GM12874 (cell line): Measurements from ENCODE around the gene NEXN.
A peak's percentile ranks its signal among the peaks of the same experiment; 100 is the strongest.

Source experiments
- TF ChIP-seq, protein P1 (sequence below): IDR thresholded peaks from 2 replicates; pipeline ENCODE4 v1.5.1; 2011; ENCODE audit warnings: low read depth, mild to moderate bottlenecking, control low read depth, low read length, moderate library complexity; ENCODE audit not compliant: insufficient read depth

The NEXN gene

DNA sequence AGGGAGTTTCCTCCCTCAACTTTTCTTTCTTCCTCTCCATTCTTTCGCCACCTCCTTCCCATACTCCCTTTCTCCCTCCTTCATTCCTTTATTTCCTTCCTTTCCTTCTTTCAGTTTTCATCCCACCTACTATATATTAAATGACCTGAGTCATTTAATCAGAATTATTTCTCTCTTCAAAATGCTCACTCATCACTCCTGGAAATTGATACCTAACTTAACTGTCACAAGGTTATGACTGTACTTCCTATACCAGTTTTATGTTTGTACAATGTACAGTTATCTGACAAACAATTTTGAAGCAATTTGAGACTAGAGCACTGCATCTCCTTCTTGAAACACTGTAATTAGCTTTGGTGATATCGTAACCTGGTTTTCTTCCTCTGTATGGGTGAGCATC, 41.4 kb downstream of the NEXN start:
- TF ChIP-seq, protein P1, sequence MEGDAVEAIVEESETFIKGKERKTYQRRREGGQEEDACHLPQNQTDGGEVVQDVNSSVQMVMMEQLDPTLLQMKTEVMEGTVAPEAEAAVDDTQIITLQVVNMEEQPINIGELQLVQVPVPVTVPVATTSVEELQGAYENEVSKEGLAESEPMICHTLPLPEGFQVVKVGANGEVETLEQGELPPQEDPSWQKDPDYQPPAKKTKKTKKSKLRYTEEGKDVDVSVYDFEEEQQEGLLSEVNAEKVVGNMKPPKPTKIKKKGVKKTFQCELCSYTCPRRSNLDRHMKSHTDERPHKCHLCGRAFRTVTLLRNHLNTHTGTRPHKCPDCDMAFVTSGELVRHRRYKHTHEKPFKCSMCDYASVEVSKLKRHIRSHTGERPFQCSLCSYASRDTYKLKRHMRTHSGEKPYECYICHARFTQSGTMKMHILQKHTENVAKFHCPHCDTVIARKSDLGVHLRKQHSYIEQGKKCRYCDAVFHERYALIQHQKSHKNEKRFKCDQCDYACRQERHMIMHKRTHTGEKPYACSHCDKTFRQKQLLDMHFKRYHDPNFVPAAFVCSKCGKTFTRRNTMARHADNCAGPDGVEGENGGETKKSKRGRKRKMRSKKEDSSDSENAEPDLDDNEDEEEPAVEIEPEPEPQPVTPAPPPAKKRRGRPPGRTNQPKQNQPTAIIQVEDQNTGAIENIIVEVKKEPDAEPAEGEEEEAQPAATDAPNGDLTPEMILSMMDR: no peak

DNA sequence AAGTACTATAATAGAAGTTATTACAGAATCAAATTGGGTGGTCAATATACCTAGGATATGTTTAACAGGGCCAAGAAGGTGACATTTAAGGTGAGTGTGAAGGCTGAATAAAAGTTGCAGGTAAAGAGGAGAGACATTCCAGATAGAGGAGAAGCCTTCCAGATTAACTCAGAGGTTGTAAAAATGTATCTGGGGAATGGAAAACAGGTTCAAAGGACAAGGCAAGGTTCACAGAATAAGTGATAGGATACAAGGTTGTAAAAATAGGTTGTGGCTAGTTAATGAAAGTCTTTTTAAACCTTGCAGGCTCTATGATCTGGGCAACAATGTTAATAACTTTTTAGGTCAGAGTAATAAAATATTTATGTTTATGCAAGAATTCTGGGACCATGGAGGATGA, 50.2 kb downstream of the NEXN start:
- TF ChIP-seq, protein P1: no peak

DNA sequence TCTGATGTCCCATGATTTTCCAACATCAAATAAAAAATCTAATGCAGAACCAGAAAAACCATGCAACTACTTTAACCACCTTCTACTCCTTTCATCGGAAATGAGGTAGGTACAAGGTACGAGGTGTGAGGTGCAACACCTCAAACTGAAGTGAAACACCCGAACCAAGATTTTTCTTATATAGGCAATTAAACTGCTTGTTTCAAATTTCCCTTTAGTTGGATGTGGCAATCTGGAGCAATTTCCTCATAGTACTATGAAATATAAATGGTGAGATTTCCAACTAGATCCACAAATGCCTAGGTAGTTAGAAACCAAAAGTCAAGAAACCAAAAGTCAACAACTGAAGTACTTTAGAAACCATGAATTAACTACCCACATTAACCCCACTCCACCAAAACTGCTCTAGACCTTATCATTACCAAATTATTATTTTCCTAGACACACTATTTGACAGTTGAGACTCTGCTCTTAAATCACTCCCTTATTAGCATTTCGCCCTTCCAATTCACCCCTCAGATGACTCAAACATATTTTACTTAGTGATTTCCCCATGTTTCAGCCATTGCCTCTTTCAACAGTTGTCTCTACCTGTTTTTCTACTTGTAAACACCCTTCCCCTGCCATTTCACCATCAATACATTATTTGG, 52.6 kb downstream of the NEXN start:
- TF ChIP-seq, protein P1: no peak

DNA sequence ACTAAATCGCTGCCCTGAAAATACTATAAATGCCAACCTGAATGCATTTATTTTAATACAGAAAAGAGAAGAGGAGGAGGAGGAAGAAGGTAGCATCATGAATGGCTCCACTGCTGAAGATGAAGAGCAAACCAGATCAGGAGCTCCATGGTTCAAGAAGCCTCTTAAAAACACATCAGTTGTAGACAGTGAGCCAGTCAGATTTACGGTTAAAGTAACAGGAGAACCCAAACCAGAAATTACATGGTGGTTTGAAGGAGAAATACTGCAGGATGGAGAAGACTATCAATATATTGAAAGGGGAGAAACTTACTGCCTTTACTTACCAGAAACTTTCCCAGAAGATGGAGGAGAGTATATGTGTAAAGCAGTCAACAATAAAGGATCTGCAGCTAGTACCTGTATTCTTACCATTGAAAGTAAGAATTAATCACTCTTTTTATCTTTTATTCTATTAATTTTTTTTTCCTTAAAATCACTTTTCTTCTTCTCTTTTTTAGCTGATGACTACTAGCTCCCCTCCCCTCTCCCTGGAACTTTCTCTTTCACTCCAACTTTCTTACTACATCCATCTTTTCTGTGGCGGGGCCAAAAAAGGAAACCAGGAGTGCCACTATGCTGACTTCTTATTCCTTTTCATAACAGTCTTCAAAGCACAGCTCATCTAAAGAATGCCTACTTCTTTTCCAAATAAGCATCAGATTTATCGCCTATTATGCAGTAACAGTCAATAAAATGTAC, 54.1 kb downstream of the NEXN start:
- TF ChIP-seq, protein P1: no peak

DNA sequence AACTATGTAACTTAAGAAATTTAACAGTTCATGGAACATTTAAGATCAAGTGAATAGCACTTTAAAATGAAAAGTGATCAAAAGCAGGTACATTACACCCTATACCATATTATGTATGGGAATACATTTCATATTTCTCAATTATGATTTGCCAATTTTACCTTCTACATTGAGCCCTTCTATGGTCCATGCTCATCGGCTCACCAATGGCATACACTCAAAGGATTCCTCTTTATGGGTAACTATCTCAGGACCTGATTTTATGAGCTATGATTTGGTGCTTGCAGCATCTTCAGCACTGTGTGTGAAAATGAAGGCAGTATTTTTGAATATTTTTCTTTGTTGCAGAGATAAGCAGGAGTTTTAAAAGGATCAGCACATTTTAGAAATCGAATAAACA, 56.9 kb downstream of the NEXN start:
- TF ChIP-seq, protein P1: no peak

DNA sequence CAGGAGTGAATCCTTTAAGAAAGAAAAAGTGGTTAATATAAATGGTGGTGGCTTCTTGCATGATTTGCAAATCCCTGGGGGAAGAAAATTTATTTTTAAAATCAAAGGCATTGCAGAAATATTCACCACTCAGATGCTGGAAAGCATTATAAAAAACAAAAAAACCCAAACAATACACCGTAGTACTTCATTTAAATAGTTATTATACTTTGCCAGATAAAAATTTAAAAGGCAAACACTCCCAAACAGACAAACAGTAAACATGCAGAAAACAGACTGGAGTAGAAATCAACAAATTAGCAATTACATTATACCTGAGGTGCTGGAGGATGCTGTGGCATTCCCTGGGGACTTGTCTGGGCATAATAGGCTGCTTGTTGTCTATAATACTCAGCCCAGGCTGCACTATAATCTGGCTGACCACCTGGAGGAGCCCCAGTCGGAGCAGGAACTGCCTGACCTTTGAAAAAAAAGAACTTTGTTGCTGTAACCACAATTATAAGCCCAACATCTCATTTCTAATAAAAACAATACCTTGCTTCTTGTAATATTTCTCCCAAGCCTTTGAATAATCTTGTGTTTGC, 60.5 kb downstream of the NEXN start:
- TF ChIP-seq, protein P1: peak; percentile 12; the same call in 1 of the 2 replicates

DNA sequence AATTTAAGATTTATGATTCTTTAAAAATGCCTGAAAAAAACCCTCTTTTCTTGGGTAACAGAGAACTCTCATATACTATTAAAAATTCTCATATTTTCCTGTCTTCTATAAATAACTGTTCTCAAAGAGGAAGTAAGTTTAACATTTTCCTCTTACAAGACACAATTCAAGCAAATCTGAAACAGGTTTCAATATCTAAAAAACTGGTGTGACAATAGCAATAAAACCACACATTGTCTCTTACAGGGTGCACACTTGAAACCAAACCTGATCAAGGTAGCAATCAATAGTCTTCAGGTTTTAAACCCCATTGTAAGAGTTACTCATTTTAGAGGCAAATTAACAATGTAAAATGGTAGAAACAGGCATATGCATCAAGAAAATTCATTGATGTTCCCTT, 62.4 kb downstream of the NEXN start:
- TF ChIP-seq, protein P1: no peak
